8988T (cell line): ENCODE measurements around the gene ASB14.
"Not testable (repeated sequence)": the region's sequence is repeated elsewhere in the genome, so short reads cannot be mapped to it uniquely, and the experiment has no call there.

Source experiments
- DNase-seq: peaks from one replicate; pipeline ENCODE4 v3.0.0; 2011

The ASB14 gene

GRCh38 chr3:57292159-57292896 is at the start of gene ASB14:
TSS of gene ASB14 (minus strand) at chr3:57292685. CDS start at chr3:57292033, 652 bp downstream.
- no peak for DNase-seq

GRCh38 chr3:57339071-57339642 is 46.7 kb upstream of the ASB14 start:
- not testable (repeated sequence) for DNase-seq

- not testable (repeated sequence) for DNase-seq
Observed at GRCh38 chr3:57338272-57339070, 46.0 kb upstream of the ASB14 start.

DNA sequence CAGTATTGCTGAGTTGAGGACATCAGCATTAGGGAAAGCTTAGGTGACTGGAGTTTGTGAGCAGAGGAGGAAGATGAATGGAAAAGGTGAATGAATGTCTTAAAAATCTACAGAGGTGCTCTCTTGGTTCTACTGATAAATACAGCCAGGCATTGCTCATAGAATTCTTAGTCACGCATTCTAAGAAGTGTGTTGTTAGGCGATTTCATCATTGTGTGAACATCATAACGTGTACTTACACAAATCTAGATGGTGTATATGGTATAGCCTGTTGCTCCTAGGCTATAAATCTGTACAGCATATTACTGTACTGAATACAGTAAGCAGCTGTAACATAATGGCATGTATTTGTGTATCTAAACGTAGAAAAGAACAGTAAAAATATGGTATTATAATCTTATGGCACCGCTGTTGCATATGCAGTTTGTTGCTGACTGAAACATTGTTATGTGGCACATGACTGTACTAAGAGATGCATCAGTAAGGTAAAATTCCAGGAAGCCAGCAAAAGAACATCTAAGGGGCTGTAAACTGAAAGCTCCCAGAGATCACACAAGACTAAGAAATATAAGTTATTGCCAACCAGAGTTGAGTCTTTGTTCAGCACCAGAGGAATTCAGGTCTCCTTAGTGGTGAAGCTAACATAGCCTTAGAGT is 42.9 kb upstream of the ASB14 start:
- no peak for DNase-seq

GRCh38 chr3:57331078-57331610 is 38.7 kb upstream of the ASB14 start:
- DNase-seq: no peak

DNA sequence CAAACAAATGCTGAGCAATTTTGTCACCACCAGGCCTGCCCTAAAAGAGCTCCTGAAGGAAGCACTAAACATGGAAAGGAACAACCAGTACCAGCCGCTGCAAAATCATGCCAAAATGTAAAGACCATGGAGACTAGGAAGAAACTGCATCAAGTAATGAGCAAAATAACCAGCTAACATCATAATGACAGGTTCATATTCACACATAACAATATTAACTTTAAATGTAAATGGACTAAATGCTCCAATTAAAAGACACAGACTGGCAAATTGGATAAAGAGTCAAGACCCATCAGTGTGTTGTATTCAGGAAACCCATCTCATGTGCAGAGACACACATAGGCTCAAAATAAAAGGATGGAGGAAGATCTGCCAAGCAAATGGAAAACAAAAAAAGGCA is 34.0 kb upstream of the ASB14 start:
- not testable (repeated sequence) for DNase-seq

DNA sequence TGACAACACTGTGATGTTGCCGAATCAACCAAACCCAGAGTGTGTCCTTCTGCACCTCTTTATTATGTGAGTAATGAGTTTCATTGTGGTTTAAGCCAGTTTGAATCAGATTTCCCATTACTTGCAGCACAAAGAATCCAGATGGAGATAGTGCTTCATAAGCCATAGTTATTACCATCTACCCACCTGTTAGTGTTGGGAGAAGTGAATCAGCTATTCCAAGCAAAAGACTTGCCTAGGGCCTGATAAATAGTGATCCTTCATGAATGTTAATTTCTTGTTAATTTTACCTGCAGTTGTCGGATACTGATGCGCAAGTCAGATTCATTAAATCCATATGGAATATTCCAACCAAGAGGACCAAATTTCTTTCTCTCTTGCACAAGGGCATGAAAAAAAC is 21.7 kb upstream of the ASB14 start:
- no peak for DNase-seq

GRCh38 chr3:57309769-57310360 is 17.4 kb upstream of the ASB14 start:
- no peak for DNase-seq

DNA sequence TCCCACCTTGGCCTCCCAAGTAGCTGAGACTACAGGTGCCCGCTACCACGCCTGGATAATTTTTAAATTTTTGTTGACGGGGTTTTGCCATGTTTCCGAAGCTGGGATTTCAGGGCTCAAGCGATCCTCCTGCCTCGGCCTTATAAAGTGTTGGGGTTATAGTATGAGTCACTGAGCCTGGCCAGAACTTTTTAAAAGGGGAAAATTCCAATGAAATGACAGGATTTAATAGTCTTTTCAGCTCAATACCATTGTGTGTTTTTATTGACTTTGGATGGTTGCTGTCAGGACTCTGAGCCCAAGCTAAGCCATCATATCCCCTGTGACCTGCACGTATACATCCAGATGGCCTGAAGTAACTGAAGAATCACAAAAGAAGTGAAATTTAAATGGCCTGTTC is 11.0 kb upstream of the ASB14 start:
- not testable (repeated sequence) for DNase-seq

DNA sequence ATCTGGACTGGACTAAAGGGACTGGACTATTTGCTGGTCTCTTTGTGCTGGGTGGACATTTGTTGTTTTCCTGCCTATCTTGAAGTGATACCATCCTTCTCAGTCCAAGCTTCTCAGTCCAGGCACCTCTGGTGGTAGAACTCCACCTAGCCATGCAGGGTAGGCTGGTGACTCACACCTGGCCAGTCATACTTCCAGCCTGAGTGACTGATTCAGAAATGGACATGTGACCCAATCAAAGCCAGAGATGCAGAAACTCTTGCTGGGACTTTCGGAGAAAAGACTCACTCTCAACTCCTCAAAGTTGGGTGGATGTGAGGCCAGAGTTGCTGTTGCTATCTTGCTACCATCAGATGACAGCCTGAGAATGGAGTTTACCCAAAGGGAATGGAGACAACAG is 5.6 kb upstream of the ASB14 start:
- DNase-seq: peak; percentile 32

DNA sequence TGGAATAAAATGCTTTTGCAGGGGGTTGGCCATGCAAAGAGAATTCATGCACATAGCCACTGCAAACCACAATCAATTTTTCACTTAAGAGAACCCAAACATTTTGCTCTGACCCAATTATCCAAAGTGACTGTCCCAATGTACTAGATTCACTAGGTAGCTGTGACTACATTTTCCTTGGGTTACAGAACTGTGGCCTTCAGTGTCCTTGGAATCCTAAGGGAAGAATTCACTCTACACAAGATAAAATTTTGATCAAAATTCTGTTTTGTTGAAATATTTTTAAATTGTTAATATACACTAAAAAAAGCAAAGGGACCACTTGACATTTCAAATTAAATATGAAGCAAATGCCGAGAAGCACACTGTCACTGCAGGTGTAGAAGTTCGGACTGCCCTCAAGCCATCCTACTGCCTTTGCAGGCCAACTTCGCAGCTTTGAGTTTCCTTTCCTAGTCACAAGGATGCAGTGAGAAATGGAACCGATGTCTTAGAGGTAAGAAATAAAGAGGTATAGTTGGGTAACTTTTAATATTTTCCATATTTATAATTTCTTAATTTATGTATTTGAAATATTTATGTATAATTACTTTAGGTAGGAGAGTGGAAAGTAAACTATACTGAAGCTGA is 527 bp upstream of the ASB14 start:
- DNase-seq: no peak

- DNase-seq: no peak
Observed at GRCh38 chr3:57288403-57288802, 4.1 kb downstream of the ASB14 start.

DNA sequence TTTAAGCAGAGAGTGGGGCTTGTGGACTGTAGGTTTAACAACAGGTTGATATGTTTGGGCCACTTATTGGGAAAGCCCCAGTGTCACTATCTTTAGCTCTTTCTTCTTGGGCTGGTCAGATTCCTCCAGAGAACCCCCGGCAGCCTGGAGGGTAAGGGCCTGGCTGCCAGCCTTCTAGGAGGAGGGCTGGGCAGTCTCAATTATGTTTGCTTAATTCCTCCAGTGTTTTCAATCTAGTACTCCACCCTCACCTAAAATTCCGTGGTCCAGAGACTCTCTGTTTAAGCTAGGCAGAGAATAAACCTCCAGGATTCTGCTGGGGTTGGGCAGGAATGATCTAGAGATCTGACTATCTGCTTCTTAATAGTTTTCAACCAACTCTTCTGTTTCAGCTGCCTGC is 5.3 kb downstream of the ASB14 start:
- no peak for DNase-seq

DNA sequence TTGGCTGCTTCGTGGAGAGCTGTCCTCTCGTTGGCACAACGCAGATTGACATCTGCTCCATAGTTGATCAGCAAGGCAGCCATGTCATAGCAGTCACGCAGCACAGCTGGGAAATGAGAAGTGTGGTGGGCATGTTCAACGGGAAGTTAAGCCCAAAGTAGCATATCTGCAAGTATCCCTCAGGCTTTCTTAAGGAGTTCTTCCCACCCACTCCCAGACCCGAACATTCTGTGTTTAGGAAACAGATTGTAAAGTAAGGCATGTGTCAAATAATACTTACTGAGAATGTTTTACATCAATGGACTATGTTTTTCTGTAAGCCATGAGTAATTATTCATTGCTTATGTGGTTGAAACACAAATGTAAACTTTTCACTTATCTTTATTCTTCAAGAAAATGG is 9.2 kb downstream of the ASB14 start:
- no peak for DNase-seq

GRCh38 chr3:57281715-57282114 is 10.8 kb downstream of the ASB14 start:
- no peak for DNase-seq

GRCh38 chr3:57279685-57280084 is 12.8 kb downstream of the ASB14 start:
- DNase-seq: no peak

- no peak for DNase-seq
Observed at GRCh38 chr3:57278237-57278636, 14.2 kb downstream of the ASB14 start.

GRCh38 chr3:57275393-57275792 is 17.1 kb downstream of the ASB14 start:
- DNase-seq: no peak

- no peak for DNase-seq
Observed at GRCh38 chr3:57274845-57275244, 17.6 kb downstream of the ASB14 start.

GRCh38 chr3:57268416-57268815 is 24.1 kb downstream of the ASB14 start:
- DNase-seq: no peak

DNA sequence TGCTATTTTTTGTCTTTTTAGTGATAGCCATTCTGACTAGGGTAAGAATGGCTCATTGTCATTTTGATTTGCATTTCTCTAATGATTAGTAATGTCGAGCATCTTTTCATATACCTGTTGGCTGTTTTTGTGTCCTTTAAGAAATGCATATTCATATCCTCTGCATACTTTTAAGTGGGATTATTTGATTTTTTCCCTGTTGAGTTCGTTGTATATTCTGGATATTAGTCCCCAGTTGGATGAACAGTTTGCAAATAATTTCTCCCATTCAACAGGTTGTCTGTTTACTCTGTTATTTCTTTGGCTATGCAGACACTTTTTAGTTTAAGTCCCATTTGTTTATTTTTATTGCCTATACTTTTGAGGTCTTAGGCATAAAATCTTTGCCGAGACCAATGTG is 30.6 kb downstream of the ASB14 start:
- DNase-seq: no peak

DNA sequence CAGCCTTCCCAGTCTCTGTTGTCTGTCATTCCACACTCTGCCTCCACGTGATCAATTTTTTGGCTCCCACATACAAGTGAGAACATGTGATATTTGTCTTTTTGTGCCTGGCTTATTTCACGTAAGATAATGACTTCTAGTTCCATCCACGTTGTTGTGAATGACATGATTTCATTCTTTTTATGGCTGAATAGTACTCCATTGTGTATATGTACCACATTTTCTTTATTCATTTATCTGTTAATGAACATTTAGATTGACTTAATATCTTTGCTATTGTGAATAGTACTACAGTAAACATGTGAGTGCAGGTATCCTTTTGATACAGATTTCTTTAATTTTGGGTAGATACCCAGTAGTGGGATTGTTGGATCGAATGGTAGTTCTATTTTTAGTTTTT is 31.4 kb downstream of the ASB14 start:
- no peak for DNase-seq
